GM18519 (cell line): ENCODE measurements around the gene KHNYN.

Experiments
- ATAC-seq: cut with Tn5 transposase; IDR thresholded peaks from one replicate; pipeline ENCODE4 v1.9.1; 2021; ENCODE audit warnings: mild to moderate bottlenecking, moderate library complexity; ENCODE audit not compliant: unreplicated experiment, low FRiP score

KHNYN gene

DNA sequence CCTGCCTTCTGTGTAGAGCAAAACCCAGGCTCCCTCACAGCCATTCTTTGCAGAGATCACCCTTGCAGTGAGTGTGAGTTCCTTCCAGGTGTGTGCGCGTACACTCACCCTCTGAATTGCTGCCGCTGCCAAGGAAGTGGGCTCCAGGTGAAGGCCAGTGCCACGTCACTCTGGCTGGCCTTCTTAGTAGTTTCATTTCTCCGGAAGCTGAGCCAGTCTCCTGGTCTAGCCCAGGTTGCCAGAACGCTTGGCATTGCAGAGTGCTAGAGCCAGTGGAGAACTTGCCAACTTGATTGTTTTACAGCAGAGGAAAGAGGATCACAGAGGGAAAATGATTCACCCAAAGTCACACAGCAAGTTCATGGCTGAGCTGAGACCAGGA, 11.3 kb upstream of the KHNYN start:
- no peak for ATAC-seq

DNA sequence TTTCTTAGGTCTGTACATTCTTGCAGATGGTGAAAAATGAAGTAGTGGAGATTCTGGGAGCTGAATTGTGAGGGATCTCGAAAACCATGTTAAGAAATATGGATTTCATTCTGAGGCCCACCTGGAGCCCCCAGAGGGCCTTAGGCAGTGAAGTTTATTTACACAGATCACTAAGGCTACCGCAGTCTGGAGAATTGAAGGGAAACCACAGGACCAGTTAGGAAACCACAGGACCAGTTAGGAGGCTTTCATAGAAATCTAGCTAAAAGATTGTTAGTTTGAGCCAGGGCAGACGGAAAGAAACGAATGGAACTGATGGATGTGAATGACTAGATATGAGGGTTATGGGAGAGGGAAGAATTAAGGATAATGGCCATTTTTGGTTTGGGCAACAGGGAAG, 7.5 kb upstream of the KHNYN start:
- no peak for ATAC-seq

DNA sequence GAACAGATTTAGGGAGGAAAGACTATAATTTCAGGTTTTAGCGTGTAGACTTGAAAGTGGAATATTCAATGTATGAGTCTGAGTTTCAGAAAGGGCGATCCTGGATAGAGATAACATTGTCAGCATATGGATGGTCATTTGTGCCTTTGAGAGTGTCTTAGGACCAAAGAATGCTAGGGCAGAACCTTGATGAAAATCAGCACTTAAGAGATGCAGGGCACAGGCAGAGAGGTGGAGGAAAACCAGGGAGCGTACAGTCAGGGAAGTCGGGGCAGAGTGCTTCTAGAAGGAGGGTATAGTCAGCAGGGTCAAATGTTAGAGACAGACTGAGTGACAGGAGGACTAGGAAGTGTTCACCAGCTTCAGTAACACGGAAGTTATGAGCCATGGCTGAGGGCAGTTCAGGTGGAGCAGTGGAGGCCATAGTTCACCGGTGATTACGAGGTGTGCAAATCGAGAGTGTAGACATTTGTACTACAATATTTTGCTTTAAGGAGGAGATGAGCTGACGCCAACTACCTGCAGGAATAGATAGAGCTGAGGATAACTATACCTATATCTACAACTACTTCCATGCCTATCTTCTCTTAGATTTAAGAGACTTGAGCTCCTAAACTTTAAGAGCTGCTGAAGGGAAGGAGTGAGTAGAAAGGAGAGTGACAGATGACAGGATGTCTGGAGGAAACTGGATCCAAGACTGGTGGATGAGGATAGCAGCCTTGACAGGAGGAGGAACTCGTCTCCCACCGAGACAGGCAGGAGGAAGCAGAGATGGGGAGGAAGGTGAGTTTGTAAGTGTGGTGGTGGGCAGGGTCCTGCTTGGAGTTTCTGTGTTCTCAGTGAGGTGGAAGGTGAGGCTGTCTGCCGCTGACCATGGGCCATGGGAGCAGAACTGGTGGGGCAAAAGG, 6.8 kb upstream of the KHNYN start:
- no peak for ATAC-seq

DNA sequence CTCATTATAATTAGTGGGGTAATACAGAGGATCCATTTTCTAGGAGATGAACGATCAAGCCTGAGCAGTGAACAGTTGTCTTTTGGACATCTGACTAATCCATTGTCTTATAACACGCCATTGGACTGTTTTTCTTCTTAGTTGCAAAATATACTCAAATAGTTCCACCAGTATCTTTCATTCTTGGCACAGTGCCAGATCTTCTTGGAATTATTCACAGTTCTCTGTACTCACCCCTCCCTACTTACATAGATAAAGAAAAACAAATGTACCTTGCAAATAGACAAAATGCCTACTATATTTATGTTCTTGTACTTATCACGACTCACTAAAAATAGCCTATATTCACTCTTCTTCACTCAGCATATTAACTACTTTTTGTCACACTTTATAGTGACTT, 4.0 kb upstream of the KHNYN start:
- ATAC-seq = no peak

DNA sequence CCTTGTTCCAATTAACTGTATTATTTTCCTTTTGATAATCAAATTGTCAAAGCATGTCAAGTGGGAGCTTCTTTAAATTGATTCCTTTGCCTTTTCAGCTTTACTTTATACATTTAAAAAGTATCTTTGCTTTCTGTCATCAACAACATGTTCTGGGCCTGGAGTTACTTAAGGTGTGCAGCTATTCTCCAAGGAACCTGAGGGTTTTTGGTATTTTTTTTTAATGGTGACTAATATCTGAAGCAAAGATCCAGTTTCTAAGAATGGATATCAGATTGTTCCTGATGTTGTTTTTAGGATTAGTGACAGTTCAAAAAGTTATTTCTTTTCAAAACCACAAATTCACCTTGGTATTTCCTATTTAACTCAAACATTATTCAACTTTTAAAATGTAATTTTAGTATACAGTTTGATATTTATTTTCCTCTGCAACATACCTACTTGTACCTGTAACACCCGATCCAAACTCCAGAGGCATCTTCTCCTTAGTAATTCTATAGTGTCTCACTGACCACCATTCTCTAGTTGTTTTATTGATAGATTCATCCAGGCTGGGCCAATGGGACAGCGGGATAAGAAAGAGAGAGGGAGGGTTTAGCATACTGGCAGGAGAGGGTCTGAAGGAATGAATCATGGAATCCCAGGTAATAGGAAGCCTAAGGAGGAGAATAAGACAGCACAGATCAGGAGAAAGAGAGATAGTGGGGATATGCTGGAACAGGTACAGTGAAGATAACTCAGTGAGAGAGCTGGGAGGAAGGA, 3.4 kb upstream of the KHNYN start:
- ATAC-seq = no peak

DNA sequence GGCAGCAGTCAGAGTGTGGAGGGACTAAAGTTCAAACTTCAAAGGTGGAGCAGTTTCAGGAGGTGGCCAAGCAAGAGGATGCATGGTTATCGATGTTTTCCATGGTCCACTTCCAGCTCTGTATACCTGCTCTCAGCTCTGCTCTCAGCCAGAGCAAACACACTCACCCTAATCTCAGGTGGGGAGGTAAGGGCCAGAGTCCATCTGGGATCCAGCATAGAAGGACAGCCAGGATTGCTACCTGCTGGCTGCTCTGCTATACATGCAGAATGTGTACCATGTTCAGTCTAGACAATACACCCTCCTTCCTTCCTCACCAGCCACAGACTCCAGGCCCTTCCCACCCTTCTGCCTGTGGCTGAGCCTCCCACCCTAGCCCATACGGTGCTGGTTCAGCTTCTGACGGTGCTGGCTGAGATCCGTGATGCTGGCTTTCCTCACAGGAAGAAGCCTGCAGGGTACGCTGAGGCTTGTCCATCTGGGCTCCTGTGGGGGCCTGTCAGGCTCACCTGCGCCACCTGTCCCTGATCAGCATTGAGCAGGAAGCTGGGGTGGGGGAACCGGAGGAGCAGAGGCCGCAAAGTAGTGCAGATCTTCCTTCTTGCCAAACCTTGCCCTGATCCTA, 2.7 kb upstream of the KHNYN start:
- no peak for ATAC-seq

DNA sequence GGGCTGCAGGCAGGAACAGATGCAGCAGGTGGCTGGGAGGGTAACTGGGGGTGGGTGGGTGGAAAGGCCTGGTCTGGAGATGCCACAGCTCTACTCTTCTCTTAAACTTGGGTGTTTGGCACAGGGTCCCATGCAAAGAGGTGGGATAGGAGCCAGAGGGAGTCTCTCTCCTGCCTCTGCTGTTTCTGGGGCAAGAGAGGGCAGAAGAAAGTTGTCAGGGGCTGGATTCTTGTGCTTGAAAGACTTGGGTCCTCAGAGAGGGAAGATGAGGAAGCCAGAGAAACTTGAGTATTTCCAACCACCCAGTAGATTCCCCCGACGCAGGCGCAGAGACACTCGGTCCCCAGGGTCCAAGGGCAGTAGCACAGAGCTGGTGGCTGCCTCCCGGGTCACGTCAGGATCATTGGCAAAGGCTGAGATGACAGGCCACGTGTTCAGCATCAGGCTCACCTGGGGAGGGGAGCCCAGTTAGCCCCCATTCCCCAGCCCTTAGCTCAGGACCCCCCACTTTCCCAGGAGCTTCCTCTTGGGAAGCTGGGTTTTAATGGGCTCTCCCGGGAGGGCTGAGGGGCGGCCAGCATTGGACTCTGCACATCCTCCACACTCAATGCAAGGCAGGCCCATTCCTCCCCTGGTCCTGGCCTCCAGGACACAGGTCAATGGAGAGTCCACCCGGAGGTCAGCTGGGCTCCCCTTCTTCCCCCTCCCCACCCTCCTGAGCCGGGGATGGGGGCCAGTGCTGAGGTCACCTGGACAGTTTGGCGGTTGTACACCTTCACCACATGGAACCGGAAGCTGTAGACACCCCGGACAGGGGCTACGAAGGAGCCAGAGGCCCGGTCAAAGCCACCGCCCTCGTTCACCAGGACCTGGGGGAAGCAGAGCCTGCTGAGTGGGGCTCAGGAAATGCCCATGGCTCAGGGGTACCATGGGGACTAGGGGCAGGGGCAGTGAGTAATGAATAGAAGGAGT, 1.9 kb upstream of the KHNYN start:
- ATAC-seq = no peak

DNA sequence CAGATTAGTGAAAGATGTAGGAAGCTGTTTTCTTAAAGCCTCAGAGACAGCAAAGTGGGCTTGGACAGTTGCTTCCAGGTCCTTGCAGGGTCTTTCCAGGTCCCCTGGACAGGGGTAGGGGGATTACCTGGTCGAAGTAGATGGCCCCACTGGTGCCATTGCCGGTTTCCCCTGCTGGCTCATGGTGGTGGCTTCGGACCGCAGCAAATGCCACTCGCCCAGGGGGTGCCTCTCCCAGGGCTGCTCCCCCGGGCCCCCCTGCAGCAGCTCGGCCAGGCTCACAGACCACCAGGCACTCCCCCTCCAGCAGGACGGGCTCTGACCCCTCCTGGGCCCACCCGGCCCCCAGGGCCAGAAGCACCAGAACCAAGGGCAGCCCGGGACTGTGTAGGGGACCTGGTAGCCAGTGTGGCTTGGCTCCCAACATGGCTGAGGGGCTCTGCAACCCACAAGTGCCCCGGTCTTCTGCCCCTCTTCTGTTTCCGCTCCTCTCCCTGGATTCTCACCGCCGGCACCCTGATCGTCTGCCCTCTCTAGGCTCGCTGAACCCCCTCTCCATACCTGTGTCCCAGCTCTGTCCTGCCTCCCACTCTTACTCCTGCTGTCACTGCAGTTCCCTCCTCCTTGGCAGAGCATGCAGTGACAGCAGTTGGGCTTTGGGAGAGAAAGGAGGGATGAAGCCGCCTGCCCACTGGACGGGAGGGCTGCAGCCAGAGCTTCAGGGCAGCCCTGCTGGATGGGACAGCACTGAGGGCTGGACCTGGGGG, 943 bp upstream of the KHNYN start:
- no peak for ATAC-seq

DNA sequence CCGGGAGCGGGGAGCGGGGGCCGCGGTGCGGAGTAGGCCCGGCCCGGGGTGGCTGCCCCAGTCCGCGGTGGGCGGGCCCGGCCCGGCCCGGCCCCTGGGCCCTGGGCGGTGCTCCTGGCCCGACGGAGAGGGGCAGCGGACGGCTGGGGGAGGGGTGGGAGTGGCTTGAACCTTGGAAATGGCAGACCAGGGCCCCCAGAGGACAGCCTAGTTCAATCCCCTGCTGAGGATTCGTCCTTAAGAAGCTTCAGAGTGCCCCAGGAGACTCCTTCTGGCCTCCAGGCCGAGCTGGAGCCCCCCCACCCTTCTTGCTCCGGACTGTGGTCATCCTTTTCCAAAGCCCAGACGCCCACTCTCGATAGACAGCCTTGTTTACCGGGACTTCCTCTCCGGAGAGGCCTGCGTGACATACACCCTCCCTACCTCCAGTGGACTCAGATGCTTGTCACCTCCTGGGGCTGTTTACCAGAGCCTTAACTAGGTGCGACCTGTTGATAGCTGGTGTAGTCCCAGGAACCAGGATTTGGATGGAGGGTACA, 458 bp downstream of the KHNYN start:
- ATAC-seq = peak; percentile 27

DNA sequence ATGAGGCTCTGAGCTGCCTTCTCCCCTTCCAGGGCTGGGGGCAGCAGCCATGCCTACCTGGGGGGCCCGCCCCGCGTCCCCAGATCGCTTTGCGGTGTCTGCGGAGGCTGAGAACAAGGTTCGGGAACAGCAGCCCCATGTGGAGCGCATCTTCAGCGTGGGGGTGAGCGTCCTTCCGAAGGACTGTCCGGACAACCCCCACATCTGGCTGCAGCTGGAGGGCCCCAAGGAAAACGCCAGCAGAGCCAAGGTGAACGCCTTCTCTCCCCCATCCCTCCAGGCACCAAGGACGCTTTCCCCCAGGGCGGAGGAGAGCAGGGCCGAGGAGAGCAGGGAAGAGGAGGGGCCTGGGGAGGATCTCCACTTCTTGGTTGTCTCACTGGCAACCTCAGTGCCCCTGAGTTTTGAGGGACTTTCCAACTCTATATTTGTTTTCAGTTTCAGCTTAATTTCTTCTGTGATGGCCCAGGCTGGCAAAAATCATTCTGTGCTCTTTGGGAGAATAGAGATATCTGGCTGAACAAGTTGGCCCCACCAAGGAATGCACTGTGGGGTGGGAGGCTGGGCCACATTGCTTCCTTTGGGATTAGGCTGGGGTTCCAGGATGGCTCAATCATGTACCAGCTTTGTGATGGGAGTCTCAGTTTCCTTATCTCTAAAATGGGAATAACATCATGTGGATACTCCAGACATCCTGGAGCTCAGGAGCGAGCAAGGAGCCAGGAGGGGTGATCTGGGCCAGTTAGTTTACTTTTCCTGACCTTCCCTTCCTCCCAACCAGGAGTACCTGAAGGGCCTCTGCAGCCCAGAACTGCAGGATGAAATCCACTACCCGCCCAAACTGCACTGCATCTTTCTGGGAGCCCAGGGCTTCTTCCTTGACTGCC, 1.2 kb downstream of the KHNYN start:
- ATAC-seq = no peak

DNA sequence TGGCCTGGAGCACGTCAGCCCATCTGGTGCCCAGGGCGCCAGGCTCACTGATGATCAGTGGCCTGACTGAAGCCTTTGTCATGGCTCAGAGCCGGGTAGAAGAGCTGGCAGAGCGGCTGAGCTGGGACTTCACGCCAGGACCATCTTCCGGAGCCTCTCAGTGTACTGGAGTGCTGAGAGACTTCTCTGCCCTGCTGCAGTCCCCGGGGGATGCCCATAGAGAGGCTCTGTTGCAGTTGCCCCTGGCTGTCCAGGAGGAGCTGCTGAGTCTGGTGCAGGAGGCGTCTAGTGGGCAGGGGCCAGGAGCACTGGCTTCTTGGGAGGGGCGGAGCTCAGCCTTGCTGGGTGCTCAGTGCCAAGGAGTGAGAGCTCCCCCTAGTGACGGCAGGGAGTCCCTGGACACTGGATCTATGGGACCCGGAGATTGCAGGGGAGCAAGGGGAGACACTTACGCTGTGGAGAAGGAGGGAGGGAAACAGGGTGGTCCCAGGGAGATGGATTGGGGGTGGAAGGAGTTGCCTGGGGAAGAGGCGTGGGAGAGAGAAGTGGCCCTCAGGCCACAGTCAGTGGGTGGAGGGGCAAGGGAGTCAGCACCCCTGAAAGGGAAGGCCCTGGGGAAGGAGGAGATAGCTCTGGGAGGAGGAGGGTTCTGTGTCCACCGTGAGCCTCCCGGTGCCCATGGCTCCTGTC, 2.0 kb downstream of the KHNYN start:
- peak; percentile 52 for ATAC-seq

DNA sequence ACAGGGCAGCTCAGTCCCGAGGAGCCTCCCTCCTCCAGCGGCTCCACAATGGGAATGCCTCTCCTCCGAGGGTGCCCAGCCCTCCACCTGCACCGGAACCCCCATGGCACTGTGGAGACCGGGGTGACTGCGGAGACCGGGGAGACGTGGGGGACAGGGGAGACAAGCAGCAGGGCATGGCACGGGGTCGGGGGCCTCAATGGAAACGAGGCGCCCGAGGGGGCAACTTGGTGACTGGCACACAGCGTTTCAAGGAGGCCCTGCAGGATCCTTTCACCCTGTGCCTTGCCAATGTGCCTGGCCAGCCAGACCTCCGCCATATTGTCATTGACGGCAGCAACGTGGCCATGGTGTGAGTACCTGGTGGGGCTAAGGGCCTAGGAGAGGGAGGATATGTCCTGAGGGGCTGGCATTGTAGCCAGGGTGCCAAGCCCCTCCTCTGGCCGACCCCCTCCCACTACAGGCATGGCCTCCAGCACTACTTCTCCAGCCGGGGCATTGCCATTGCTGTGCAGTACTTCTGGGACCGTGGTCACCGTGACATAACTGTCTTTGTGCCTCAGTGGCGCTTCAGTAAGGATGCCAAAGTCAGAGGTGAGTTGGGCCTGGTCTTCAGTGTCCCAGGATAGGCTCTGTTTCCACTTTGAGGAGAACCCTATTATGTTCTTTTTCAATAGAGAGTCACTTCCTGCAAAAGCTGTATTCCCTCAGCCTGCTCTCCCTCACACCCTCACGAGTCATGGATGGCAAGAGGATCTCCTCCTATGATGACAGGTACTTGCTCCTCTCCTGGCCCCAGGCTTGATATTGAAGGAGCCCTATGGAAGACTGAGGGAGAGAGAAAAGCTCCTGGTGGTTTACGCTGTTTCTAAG, 2.7 kb downstream of the KHNYN start:
- ATAC-seq = no peak

DNA sequence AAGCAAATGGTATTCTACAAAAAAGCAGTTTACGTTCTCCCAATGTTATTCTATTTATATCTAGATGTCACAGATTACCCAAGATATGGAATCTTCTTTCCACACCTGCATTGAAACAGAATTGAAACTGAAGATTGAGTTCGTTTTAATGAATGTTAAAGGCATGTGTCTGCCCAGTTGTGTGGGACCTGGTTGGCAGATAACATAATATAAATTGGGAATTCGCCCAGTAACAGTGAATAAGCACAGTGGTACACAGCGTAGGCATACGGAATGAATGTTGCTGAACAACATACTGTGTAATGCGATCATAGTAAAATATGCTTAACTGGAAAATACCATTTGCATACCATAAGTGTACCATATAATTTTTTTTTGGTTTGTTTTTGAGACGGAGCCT, 4.3 kb downstream of the KHNYN start:
- ATAC-seq = no peak

DNA sequence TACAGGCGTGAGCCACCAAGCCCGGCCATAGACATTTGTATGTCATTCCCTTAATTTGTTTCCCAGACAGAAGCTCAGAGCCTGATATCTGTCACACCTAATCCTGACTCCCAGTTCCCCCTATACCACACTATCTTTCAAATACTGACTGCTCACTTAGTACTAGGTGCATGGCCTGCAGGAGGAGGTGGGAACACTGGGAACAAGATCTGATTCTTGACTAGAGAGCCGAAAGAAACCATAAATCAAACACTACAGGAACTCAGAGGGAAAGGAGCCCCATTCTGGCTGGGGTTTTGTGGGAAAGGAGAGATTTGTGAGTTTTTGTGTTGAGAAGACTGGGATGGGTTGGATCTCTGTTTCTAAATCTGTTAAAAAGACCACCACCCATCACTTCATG, 4.9 kb downstream of the KHNYN start:
- no peak for ATAC-seq

DNA sequence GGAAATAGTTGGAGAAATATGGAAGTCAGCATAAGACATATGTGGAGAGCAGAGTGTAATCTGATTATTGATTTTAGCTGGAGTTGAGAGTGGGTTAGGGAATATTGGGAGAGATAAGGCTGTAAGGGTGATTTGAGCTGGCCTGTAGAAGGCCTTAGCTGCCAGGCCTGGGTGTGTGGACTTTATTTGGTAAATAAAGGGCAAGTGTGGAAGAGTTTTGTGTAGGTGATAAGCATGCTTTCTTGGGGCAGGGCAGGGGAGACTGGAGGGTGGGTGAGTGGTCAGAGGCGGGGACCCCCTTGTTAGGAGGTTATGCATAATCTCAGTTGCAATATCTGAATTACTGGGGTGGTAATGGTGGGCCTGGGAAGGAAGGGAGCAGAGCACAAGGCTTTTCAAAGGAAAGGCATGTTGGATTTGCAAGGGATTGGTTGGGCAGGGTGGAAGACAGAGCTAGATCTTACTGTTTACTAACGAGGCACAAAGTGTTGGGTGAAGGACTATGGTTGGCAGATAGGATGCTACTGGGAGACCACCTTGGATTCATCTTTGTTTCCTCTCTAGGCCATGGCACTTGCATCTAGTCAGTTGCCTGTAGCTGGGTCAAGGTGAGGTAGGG, 5.5 kb downstream of the KHNYN start:
- ATAC-seq = no peak

DNA sequence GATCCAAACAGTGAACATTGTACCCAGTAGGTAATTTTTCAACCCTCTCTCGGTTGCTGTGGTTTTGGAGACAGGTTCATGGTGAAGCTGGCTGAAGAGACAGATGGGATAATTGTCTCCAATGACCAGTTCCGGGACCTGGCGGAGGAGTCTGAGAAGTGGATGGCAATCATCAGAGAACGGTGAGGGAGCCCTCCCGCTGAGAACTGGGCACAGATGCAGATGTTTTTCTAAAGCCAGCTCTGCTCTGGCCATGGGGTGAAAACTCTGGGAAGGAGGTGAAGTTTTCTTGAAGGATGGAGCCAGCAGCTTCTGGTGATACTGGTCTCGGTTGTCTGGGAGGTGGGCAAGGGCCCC, 6.2 kb downstream of the KHNYN start:
- ATAC-seq = no peak
